Smooth muscle cell of trachea (primary cell): ENCODE measurements around the gene RBKS. TPM values are rescaled to one million over a fixed set of nuclear protein-coding genes. Genes with fewer than 3 reads are reported as not detected.

Source experiments
- total RNA-seq: library from RNA; depleted of rRNA; stranded (reverse); fragments of >200 nt; gene quantifications from 2 replicates; pipeline ENCODE4 v1.2.1, GENCODE V29; 2014

RBKS gene
- total RNA-seq, result 2.2 and 2.5 TPM in 2 replicates

GRCh38 chr2:27890146-27890923 is at the start of gene RBKS, which contains the start of gene BABAM2:
Gene RBKS (minus strand): TSS chr2:27890387. CDS start chr2:27890345, 42 bp downstream.
Gene BABAM2 (plus strand): TSS chr2:27890729. CDS start chr2:27894557, 3,828 bp downstream.

GRCh38 chr2:27771548-27772335 is 118.4 kb downstream of the RBKS start, which contains the start of gene MRPL33:
Gene MRPL33 (plus strand): TSS chr2:27771719. CDS start chr2:27771778, 59 bp downstream.

Other genes starting within 250 kb of the RBKS start
- 14.9 and 22.8 TPM in 2 replicates for gene SUPT7L, start 226.8 kb downstream of the RBKS start, total RNA-seq
- gene SLC4A1AP, start 226.5 kb downstream of the RBKS start, total RNA-seq, result 28.1 and 38.7 TPM in 2 replicates
- gene MRPL33, start 118.7 kb downstream of the RBKS start, total RNA-seq, result 32.3 and 88.9 TPM in 2 replicates
- gene BABAM2, start 342 bp upstream of the RBKS start, total RNA-seq, result 23.0 and 29.4 TPM in 2 replicates